DOHH2 (cell line): ENCODE measurements around the gene IGFL2.
"Not testable (repeated sequence)": the region's sequence is repeated elsewhere in the genome, so short reads cannot be mapped to it uniquely, and the experiment has no call there.

Source experiments
- H3F3A ChIP-seq: fragments of 200-600 bp; sonication (generic), shearing (Covaris generic); 2 replicates; pipeline ENCODE4 v1.6.0; 2016; ENCODE audit warnings: antibody characterized with exemption, mild to moderate bottlenecking; ENCODE audit not compliant: control insufficient read depth, insufficient read depth
- H3K27ac ChIP-seq: fragments of 200-600 bp; sonication (generic); 2 replicates; pipeline ENCODE4 v1.5.1; 2014; ENCODE audit warnings: low read depth, mild to moderate bottlenecking, low read length, moderate library complexity
- H3K27me3 ChIP-seq: fragments of 200-600 bp; sonication (generic); 2 replicates; pipeline ENCODE4 v1.6.1; 2014; ENCODE audit warnings: mild to moderate bottlenecking, low read length, mixed read lengths; ENCODE audit not compliant: control insufficient read depth
- H3K36me3 ChIP-seq: fragments of 200-600 bp; sonication (generic); 2 replicates; pipeline ENCODE4 v1.6.1; 2014; ENCODE audit warnings: mild to moderate bottlenecking, low read length, moderate library complexity, mixed read lengths; ENCODE audit not compliant: control insufficient read depth
- H3K4me1 ChIP-seq: fragments of 200-600 bp; sonication (generic); 2 replicates; pipeline ENCODE4 v1.6.1; 2014; ENCODE audit warnings: mild to moderate bottlenecking, low read length, mixed read lengths; ENCODE audit not compliant: control insufficient read depth
- H3K4me2 ChIP-seq: fragments of 200-600 bp; sonication (generic); 2 replicates; pipeline ENCODE4 v1.6.0; 2014; ENCODE audit warnings: mild to moderate bottlenecking, low read length, moderate library complexity
- H3K4me3 ChIP-seq: fragments of 200-600 bp; sonication (generic); 2 replicates; pipeline ENCODE4 v1.5.1; 2014; ENCODE audit warnings: mild to moderate bottlenecking, low read length, mixed read lengths
- H3K79me2 ChIP-seq: fragments of 200-600 bp; sonication (generic); 2 replicates; pipeline ENCODE4 v1.6.1; 2014; ENCODE audit warnings: mild to moderate bottlenecking, low read length, mixed read lengths; ENCODE audit not compliant: control insufficient read depth
- H3K9me2 ChIP-seq: fragments of 200-600 bp; sonication (generic); replicated peaks from 2 replicates; pipeline ENCODE4 v1.6.1; 2014; ENCODE audit warnings: mild to moderate bottlenecking, low read length, mixed read lengths; ENCODE audit not compliant: control insufficient read depth
- H3K9me3 ChIP-seq: fragments of 200-600 bp; sonication (generic); 2 replicates; pipeline ENCODE4 v1.6.1; 2014; ENCODE audit warnings: antibody characterized with exemption, low read length, mixed read lengths; ENCODE audit not compliant: control insufficient read depth, insufficient read depth
- H4K20me1 ChIP-seq: fragments of 200-600 bp; sonication (generic); 2 replicates; pipeline ENCODE4 v1.6.0; 2014; ENCODE audit warnings: low read depth, mild to moderate bottlenecking, antibody characterized with exemption, low read length, moderate library complexity; ENCODE audit not compliant: control insufficient read depth, insufficient read depth
- EZH2phosphoT487 ChIP-seq: fragments of 200-600 bp; sonication (generic); IDR thresholded peaks from 2 replicates; pipeline ENCODE4 v1.6.1; 2017; ENCODE audit warnings: borderline replicate concordance, mild to moderate bottlenecking, antibody characterized with exemption, low read length, moderate library complexity, mixed read lengths
- TF ChIP-seq, protein P1 (sequence below): fragments of 200-600 bp; sonication (generic); IDR thresholded peaks from one replicate; pipeline ENCODE4 v1.5.1; 2014; ENCODE audit warnings: antibody characterized with exemption, mild to moderate bottlenecking, low read depth, low read length; ENCODE audit not compliant: poor library complexity, severe bottlenecking

The IGFL2 gene

DNA sequence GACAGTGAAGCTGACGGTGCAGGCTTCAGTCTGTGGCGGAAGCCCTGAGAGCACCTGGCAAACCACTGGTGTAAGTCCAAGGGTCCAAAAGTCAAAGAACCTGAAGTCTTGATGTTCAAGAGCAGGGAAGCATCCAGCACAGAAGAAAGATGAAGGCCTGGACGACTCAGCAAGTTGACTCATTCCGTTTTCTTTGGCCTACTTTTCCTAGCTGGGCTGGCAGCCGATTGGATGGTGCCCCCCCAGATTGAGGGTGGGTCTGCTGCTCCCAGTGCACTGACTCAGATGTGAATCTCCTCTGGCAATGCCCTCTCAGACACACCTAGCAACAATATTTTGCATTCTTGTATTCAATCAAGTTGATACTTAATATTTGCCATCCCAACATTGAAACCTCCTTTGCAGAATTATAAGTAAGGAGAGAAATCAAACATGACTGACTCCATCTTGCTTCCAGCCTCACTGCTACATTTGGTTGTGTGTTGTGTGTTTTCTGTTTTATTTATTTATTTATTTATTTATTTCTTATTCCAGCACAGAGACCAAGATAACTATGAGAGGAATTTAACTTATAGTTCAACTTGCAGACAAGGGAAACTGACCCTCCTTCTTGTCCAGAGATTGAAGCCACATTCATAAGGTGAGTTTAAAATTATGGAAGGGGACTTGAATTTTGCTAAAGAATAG lies 32.8 kb downstream of the IGFL2 start:
- no peak overlapping the region for H3K4me3 ChIP-seq
- no peaks in the 10 kb centered on the region for H3K9me2 ChIP-seq
- TF ChIP-seq EZH2phosphoT487: no peak
- TF ChIP-seq, protein P1, sequence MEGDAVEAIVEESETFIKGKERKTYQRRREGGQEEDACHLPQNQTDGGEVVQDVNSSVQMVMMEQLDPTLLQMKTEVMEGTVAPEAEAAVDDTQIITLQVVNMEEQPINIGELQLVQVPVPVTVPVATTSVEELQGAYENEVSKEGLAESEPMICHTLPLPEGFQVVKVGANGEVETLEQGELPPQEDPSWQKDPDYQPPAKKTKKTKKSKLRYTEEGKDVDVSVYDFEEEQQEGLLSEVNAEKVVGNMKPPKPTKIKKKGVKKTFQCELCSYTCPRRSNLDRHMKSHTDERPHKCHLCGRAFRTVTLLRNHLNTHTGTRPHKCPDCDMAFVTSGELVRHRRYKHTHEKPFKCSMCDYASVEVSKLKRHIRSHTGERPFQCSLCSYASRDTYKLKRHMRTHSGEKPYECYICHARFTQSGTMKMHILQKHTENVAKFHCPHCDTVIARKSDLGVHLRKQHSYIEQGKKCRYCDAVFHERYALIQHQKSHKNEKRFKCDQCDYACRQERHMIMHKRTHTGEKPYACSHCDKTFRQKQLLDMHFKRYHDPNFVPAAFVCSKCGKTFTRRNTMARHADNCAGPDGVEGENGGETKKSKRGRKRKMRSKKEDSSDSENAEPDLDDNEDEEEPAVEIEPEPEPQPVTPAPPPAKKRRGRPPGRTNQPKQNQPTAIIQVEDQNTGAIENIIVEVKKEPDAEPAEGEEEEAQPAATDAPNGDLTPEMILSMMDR: no peak
- H3F3A ChIP-seq: no peaks in the 10 kb centered on the region
- H3K4me2 ChIP-seq: no peak overlapping the region
- H3K27ac ChIP-seq: no peak overlapping the region
- no peaks in the 10 kb centered on the region for H3K9me3 ChIP-seq
- peaks cover 11% of the 10 kb centered on the region for H3K4me1 ChIP-seq
- H3K36me3 ChIP-seq: no peaks in the 10 kb centered on the region
- no peaks in the 10 kb centered on the region for H4K20me1 ChIP-seq
- H3K79me2 ChIP-seq: no peaks in the 10 kb centered on the region
- peaks cover 12% of the 10 kb centered on the region; the same call in 1 of the 2 replicates for H3K27me3 ChIP-seq

DNA sequence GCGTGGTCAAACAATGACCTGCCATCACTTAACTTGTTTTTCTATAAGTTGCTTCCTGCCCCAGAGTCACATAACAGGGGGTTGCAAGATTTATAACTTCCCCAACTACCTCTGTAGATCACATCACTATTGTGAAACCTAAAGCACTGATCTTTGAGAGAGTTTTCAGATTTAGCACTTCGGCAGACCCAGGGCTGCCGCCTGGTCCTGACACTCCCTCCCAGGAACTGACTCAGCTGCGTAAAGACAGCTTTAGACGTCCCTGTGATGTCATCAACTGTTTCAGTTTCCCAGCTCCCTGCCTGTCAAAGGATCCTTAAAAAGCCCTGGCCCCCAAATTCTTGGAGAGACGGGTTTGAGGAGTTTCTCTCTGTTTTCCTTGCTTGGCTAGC lies 33.3 kb downstream of the IGFL2 start:
- Histone ChIP-seq H3K9me3 (no peaks in the 10 kb centered on the region), H3K4me3 (no peak overlapping the region), H3K4me2 (no peak overlapping the region), H3K27me3 (peaks cover 12% of the 10 kb centered on the region; the same call in 1 of the 2 replicates), H3K79me2 (no peaks in the 10 kb centered on the region), H4K20me1 (no peaks in the 10 kb centered on the region), H3K9me2 (no peaks in the 10 kb centered on the region), H3K36me3 (no peaks in the 10 kb centered on the region), H3F3A (no peaks in the 10 kb centered on the region), H3K27ac (no peak overlapping the region), H3K4me1 (peaks cover 11% of the 10 kb centered on the region)
- no peak for TF ChIP-seq EZH2phosphoT487
- TF ChIP-seq, protein P1: no peak

DNA sequence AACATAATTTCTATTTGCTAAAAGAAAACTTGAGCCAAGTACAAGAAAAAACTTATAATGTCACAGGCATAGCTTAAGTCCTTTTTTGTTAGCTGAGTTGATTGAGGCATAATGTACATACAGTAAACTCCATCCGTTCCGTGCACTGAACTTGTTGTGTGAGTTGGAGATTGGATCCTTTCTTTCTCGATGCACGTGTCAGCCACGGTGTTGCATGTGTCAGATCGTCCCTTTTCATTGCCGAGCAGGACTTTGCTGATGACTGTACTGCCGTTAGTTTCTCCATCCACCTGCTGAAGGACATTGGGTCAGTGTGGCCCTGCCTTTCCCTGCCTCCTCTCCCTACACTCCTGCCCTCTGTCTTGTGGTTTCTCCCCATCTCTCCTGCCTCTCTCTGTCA lies 34.4 kb downstream of the IGFL2 start:
- Histone ChIP-seq H3K4me2 (no peak overlapping the region), H3K27ac (no peak overlapping the region), H4K20me1 (no peaks in the 10 kb centered on the region)

DNA sequence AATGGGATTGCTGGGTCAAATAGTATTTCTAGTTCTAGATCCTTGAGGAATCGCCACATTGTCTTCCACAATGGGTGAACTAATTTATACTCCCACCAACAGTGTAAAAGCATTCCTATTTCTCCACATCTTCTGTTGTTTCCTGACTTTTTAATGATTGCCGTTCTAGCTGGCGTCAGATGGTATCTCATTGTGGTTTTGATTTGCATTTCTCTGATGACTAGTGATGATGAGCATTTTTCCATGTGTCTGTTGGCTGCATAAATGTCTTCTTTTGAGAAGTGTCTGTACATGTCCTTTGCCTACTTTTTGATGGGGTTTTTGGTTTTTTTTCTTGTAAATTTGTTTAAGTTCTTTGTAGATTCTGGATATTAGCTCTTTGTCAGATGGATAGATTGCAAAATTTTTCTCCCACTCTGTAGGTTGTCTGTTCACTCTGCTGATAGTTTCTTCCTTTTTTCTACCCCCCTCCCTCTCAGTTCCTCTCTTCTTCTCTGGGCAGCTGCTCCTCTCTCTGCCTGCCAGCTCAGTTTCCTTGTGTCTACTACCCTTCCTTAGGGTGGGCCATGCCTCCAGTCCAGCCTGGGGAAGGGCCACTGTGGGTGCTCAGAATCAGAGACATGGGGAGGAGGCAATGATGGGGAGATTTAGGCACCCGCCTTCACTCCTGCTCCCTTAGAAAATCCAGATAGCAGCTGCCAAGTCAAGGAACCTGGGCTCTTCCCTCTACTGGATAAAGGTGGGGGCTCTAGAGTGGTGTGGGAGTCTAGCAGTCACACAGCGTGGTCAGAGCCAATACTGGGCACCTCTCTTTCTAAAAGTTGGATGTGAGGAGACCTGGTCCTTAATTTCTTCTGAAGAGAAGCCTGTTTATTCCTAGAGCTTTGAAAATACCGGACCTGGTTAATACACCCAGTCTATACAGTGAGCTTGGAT lies 37.0 kb downstream of the IGFL2 start:
- peaks cover 11% of the 10 kb centered on the region for H3K4me1 ChIP-seq
- not testable (repeated sequence) for H3K36me3 ChIP-seq, H3K27ac ChIP-seq, H4K20me1 ChIP-seq, H3K4me3 ChIP-seq, H3K9me3 ChIP-seq, H3K79me2 ChIP-seq, H3F3A ChIP-seq, H3K9me2 ChIP-seq
- H3K27me3 ChIP-seq: peaks cover 12% of the 10 kb centered on the region; the same call in 1 of the 2 replicates
- H3K4me2 ChIP-seq: peak overlapping the region; percentile 25

More for the DNA sequence above, 34.4 kb downstream of the IGFL2 start:
- H3K9me2 ChIP-seq: no peaks in the 10 kb centered on the region
- H3F3A ChIP-seq: no peaks in the 10 kb centered on the region
- H3K36me3 ChIP-seq: no peaks in the 10 kb centered on the region
- H3K9me3 ChIP-seq: no peaks in the 10 kb centered on the region
- TF ChIP-seq, protein P1: no peak
- TF ChIP-seq EZH2phosphoT487: no peak
- H3K4me1 ChIP-seq: peaks cover 11% of the 10 kb centered on the region
- H3K79me2 ChIP-seq: no peaks in the 10 kb centered on the region
- H3K4me3 ChIP-seq: no peak overlapping the region
- H3K27me3 ChIP-seq: peaks cover 12% of the 10 kb centered on the region; the same call in 1 of the 2 replicates
